ENCODE results near the gene NTHL1. TPM values are rescaled to one million over a fixed set of nuclear protein-coding genes. Genes with fewer than 3 reads are reported as not detected.

Gene NTHL1
- total RNA-seq, 1 experiment from 2014 or later, result 93.3 TPM

- TF ChIP-seq ZSCAN18 (CRISPR knock-in tag; IDR thresholded peaks at IDR 0.05), result no peak
Observed at GRCh38 chr16:1991948-1992703, 55.5 kb downstream of the NTHL1 start (continued).

DNA sequence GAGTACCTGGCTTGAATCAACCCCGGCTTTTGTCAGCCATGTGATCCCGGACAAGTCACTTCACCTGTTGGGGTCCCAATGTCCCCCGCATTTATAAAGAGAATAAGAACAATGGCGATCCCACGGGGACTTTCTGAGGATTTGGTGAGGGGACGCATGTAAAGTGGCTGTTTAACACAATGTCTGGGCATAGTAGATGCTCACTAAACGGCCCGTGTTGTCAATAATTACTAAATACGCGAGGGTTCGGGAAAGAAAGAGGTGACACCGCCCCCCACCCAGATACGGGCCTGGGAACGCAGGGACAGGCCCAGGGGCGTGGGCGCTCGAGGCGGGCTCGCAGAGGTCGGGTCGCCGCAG, 56.1 kb downstream of the NTHL1 start:
- no peaks in the 10 kb centered on the region for H3K9me3 Mint-ChIP-seq
- DNase-seq (ENCODE audit: low spot score), result no peak
- no peak for TF ChIP-seq CDX4 (CRISPR knock-in tag; IDR thresholded peaks at IDR 0.05; ENCODE audit: borderline replicate concordance)
- TF ChIP-seq, protein P1, sequence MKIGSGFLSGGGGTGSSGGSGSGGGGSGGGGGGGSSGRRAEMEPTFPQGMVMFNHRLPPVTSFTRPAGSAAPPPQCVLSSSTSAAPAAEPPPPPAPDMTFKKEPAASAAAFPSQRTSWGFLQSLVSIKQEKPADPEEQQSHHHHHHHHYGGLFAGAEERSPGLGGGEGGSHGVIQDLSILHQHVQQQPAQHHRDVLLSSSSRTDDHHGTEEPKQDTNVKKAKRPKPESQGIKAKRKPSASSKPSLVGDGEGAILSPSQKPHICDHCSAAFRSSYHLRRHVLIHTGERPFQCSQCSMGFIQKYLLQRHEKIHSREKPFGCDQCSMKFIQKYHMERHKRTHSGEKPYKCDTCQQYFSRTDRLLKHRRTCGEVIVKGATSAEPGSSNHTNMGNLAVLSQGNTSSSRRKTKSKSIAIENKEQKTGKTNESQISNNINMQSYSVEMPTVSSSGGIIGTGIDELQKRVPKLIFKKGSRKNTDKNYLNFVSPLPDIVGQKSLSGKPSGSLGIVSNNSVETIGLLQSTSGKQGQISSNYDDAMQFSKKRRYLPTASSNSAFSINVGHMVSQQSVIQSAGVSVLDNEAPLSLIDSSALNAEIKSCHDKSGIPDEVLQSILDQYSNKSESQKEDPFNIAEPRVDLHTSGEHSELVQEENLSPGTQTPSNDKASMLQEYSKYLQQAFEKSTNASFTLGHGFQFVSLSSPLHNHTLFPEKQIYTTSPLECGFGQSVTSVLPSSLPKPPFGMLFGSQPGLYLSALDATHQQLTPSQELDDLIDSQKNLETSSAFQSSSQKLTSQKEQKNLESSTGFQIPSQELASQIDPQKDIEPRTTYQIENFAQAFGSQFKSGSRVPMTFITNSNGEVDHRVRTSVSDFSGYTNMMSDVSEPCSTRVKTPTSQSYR (CRISPR knock-in tag; IDR thresholded peaks at IDR 0.05), result no peak
- peak overlapping the region; percentile 76 for H3K4me3 Mint-ChIP-seq
- peaks cover 17% of the 10 kb centered on the region for H3K4me1 Mint-ChIP-seq
- ATAC-seq, result no peak
- CTCF ChIA-PET, result interaction anchor here (0.5 to 6.4 kb wide), 14 partner anchors 10 to 1208 kb away, joined by 3 to 59 read pairs (median 5); partner anchors contain the start of genes NTHL1 and TSC2
- peaks cover 24% of the 10 kb centered on the region for H3K27me3 Mint-ChIP-seq (ENCODE audit: low read depth)
- peaks cover under 1% of the 10 kb centered on the region; the same call in 1 of the 2 replicates for H3K36me3 Mint-ChIP-seq
- POLR2A ChIA-PET, result interaction anchor here (0.7 to 1.7 kb wide), 6 partner anchors 13 to 164 kb away, joined by 3 to 13 read pairs (median 4); partner anchors contain the start of genes MSRB1, RPS2, TBL3 and TRAF7
- peak overlapping the region; percentile 48; the same call in 1 of the 2 replicates for H3K27ac Mint-ChIP-seq

GRCh38 chr16:1991135-1991551, 56.5 kb downstream of the NTHL1 start:
- H3K4me1 Mint-ChIP-seq, result peaks cover 17% of the 10 kb centered on the region
- ATAC-seq (no peak), DNase-seq (ENCODE audit: low spot score) (no peak)
- H3K36me3 Mint-ChIP-seq, result peaks cover 5% of the 10 kb centered on the region; the same call in 1 of the 2 replicates
- peaks cover 24% of the 10 kb centered on the region for H3K27me3 Mint-ChIP-seq (ENCODE audit: low read depth)
- peak overlapping the region; percentile 48; the same call in 1 of the 2 replicates for H3K27ac Mint-ChIP-seq
- CTCF ChIA-PET, result interaction anchor here (0.9 to 6.4 kb wide), 7 partner anchors 9 to 204 kb away, joined by 3 to 59 read pairs (median 5); no protein-coding TSS in a partner anchor
- no peaks in the 10 kb centered on the region for H3K9me3 Mint-ChIP-seq
- peak overlapping the region; percentile 76 for H3K4me3 Mint-ChIP-seq
- POLR2A ChIA-PET, result interaction anchor here (0.6 to 1.1 kb wide), 2 partner anchors 20 to 48 kb away, joined by 3 to 4 read pairs; partner anchors contain the start of gene MSRB1
- TF ChIP-seq ATF1 (CRISPR knock-in tag; IDR thresholded peaks at IDR 0.05) (no peak), ZNF512 (CRISPR knock-in tag; IDR thresholded peaks at IDR 0.05; ENCODE audit: borderline replicate concordance) (no peak), PRRX2 (CRISPR knock-in tag; IDR thresholded peaks at IDR 0.05) (no peak), FOXP1 (CRISPR knock-in tag; IDR thresholded peaks at IDR 0.05; ENCODE audit: borderline replicate concordance) (no peak), FOXK1 (CRISPR knock-in tag; IDR thresholded peaks at IDR 0.05) (no peak), NR2C2 (CRISPR knock-in tag; IDR thresholded peaks at IDR 0.05) (no peak)
- TF ChIP-seq, protein P1 (CRISPR knock-in tag; IDR thresholded peaks at IDR 0.05), result no peak
